GM18873 (cell line): ENCODE data around the gene EPS8L1.
"Not testable (repeated sequence)": the region's sequence is repeated elsewhere in the genome, so short reads cannot be mapped to it uniquely, and the experiment has no call there.

Source experiments
- ATAC-seq: cut with Tn5 transposase; IDR thresholded peaks from one replicate; pipeline ENCODE4 v1.9.1; 2021; ENCODE audit warnings: mild to moderate bottlenecking, moderate library complexity, moderate number of reproducible peaks; ENCODE audit not compliant: unreplicated experiment, low FRiP score

The EPS8L1 gene

GRCh38 chr19:55075371-55075998 is at the start of gene EPS8L1:
Gene EPS8L1, plus strand, starts transcription at chr19:55075869. Its CDS starts 576 bp downstream, at chr19:55076445.
- ATAC-seq, result no peak

GRCh38 chr19:55027140-55027471 is 48.6 kb upstream of the EPS8L1 start:
- ATAC-seq, result not testable (repeated sequence)

- no peak for ATAC-seq
These were observed 48.0 kb upstream of the EPS8L1 start for GRCh38 chr19:55027472-55028337.

GRCh38 chr19:55028757-55029156 is 46.9 kb upstream of the EPS8L1 start:
- ATAC-seq, result no peak

- ATAC-seq, result no peak
These were observed 44.5 kb upstream of the EPS8L1 start for GRCh38 chr19:55031178-55031577.

- ATAC-seq, result no peak
These were observed 43.4 kb upstream of the EPS8L1 start for GRCh38 chr19:55032170-55032800.

GRCh38 chr19:55032976-55033643 is 42.6 kb upstream of the EPS8L1 start:
- not testable (repeated sequence) for ATAC-seq

GRCh38 chr19:55034751-55035150 is 40.9 kb upstream of the EPS8L1 start:
- no peak for ATAC-seq

- no peak for ATAC-seq
These were observed 39.6 kb upstream of the EPS8L1 start for GRCh38 chr19:55036058-55036457.

- not testable (repeated sequence) for ATAC-seq
These were observed 38.1 kb upstream of the EPS8L1 start for GRCh38 chr19:55037603-55038002.

GRCh38 chr19:55040654-55041053 is 35.0 kb upstream of the EPS8L1 start:
- ATAC-seq, result not testable (repeated sequence)

GRCh38 chr19:55041244-55041626 is 34.4 kb upstream of the EPS8L1 start:
- no peak for ATAC-seq

- no peak for ATAC-seq
These were observed 33.9 kb upstream of the EPS8L1 start for GRCh38 chr19:55041627-55042343.

- ATAC-seq, result no peak
These were observed 33.4 kb upstream of the EPS8L1 start for GRCh38 chr19:55042344-55042678.

- ATAC-seq, result no peak
These were observed 33.0 kb upstream of the EPS8L1 start for GRCh38 chr19:55042688-55043087.

GRCh38 chr19:55044286-55044685 is 31.4 kb upstream of the EPS8L1 start:
- ATAC-seq, result no peak

GRCh38 chr19:55044771-55045716 is 30.6 kb upstream of the EPS8L1 start:
- no peak for ATAC-seq

GRCh38 chr19:55046975-55047622 is 28.6 kb upstream of the EPS8L1 start:
- ATAC-seq, result no peak

GRCh38 chr19:55047951-55048350 is 27.7 kb upstream of the EPS8L1 start:
- no peak for ATAC-seq
